Frontal cortex (tissue), 4 donors: Measurements from ENCODE around the gene COMMD9. TPM values are rescaled to one million over a fixed set of nuclear protein-coding genes. Genes with fewer than 3 reads are reported as not detected.

Source experiments
- DNase-seq, 2 donors: peaks; one replicate each; pipeline ENCODE4 v3.0.0; 2012; ENCODE audit warnings: low spot score in 2 of 2
- FAIRE-seq: peaks from 2 replicates; lab custom pipeline; 2012; peaks lifted over from hg19 to GRCh38; lab: Jason Lieb, UNC
- total RNA-seq: library from RNA; depleted of rRNA; stranded (reverse); fragments of >200 nt; gene quantifications from one replicate; pipeline ENCODE4 v1.2.3, GENCODE V29; 2014
- donor health status: control.
- donor health status: control.
- donor health status: control.

COMMD9 gene
- total RNA-seq, 1 donor from 2014 or later: 22.8 TPM

- DNase-seq: no peak
- FAIRE-seq: no peak
Observed at GRCh38 chr11:36261094-36261493, 28.1 kb downstream of the COMMD9 start.

- peak; percentile 11 to 61 for DNase-seq
- no peak for FAIRE-seq
Observed at GRCh38 chr11:36258730-36259360, 30.4 kb downstream of the COMMD9 start.

GRCh38 chr11:36257351-36257750, 31.9 kb downstream of the COMMD9 start:
- FAIRE-seq (no peak), DNase-seq (no peak)

GRCh38 chr11:36254713-36255112, 34.5 kb downstream of the COMMD9 start:
- FAIRE-seq (no peak), DNase-seq (no peak)

GRCh38 chr11:36253238-36253637, 36.0 kb downstream of the COMMD9 start:
- no peak for DNase-seq
- FAIRE-seq: no peak

GRCh38 chr11:36251823-36252222, 37.4 kb downstream of the COMMD9 start:
- FAIRE-seq: no peak

GRCh38 chr11:36249246-36249645, 40.0 kb downstream of the COMMD9 start:
- DNase-seq: no peak
- no peak for FAIRE-seq

More at GRCh38 chr11:36251823-36252222, 37.4 kb downstream of the COMMD9 start:
- DNase-seq: no peak

- FAIRE-seq: no peak
- DNase-seq: no peak
Observed at GRCh38 chr11:36248436-36248835, 40.8 kb downstream of the COMMD9 start.

GRCh38 chr11:36247493-36247892, 41.7 kb downstream of the COMMD9 start:
- DNase-seq: no peak
- no peak for FAIRE-seq

- FAIRE-seq: no peak
Observed at GRCh38 chr11:36243641-36244040, 45.6 kb downstream of the COMMD9 start.

GRCh38 chr11:36241497-36241896, 47.7 kb downstream of the COMMD9 start:
- DNase-seq: no peak
- no peak for FAIRE-seq

More at GRCh38 chr11:36243641-36244040, 45.6 kb downstream of the COMMD9 start:
- DNase-seq: no peak

- DNase-seq (no peak), FAIRE-seq (no peak)
Observed at GRCh38 chr11:36240801-36241200, 48.4 kb downstream of the COMMD9 start.

GRCh38 chr11:36240173-36240572, 49.1 kb downstream of the COMMD9 start:
- no peak for FAIRE-seq
- DNase-seq: no peak

GRCh38 chr11:36239636-36240035, 49.6 kb downstream of the COMMD9 start:
- DNase-seq (no peak), FAIRE-seq (no peak)

GRCh38 chr11:36238881-36239280, 50.3 kb downstream of the COMMD9 start:
- DNase-seq: no peak
- no peak for FAIRE-seq

- FAIRE-seq (no peak), DNase-seq (no peak)
Observed at GRCh38 chr11:36238036-36238631, 51.1 kb downstream of the COMMD9 start.

- FAIRE-seq (no peak), DNase-seq (no peak)
Observed at GRCh38 chr11:36237391-36237790, 51.8 kb downstream of the COMMD9 start.

- no peak for DNase-seq
- FAIRE-seq: no peak
Observed at GRCh38 chr11:36235750-36236149, 53.5 kb downstream of the COMMD9 start.

GRCh38 chr11:36234825-36235224, 54.4 kb downstream of the COMMD9 start:
- FAIRE-seq (no peak), DNase-seq (no peak)

GRCh38 chr11:36233204-36233603, 56.0 kb downstream of the COMMD9 start:
- DNase-seq: no peak
- FAIRE-seq: no peak

GRCh38 chr11:36230779-36231699, 58.2 kb downstream of the COMMD9 start:
- peak; percentile 24 for FAIRE-seq
- peak in 1 of 2 donors; percentile 54 for DNase-seq
